Osteoblast (primary cell): Measurements from ENCODE around the gene ATL2. TPM values are rescaled to one million over a fixed set of nuclear protein-coding genes. Genes with fewer than 3 reads are reported as not detected.

Experiments
- DNase-seq: peaks from one replicate; pipeline ENCODE4 v3.0.0; 2011; ENCODE audit warnings: low spot score, mixed read lengths; ENCODE audit not compliant: insufficient read length; ENCODE audit errors: missing footprints
- H2AFZ ChIP-seq: 2 replicates; pipeline ENCODE4 v1.6.0; 2011; ENCODE audit warnings: mild to moderate bottlenecking, low read length
- H3K27ac ChIP-seq: 2 replicates; pipeline ENCODE4 v1.5.1; 2011; ENCODE audit warnings: mild to moderate bottlenecking, low read depth, low read length, moderate library complexity
- H3K27me3 ChIP-seq: 2 replicates; pipeline ENCODE4 v1.6.0; 2012; ENCODE audit warnings: mild to moderate bottlenecking, control low read depth, inconsistent platforms, low read length, moderate library complexity; ENCODE audit not compliant: insufficient read depth
- H3K36me3 ChIP-seq: 2 replicates; pipeline ENCODE4 v1.5.1; 2011; ENCODE audit warnings: mild to moderate bottlenecking, low read length, control low read depth, moderate library complexity; ENCODE audit not compliant: insufficient read depth
- H3K4me1 ChIP-seq: 2 replicates; pipeline ENCODE4 v1.5.1; 2011; ENCODE audit warnings: mild to moderate bottlenecking, low read length, control low read depth, moderate library complexity; ENCODE audit not compliant: insufficient read depth
- H3K4me2 ChIP-seq: 2 replicates; pipeline ENCODE4 v1.6.0; 2011; ENCODE audit warnings: mild to moderate bottlenecking, low read length; ENCODE audit not compliant: insufficient read depth
- H3K4me3 ChIP-seq: fragments of 200-600 bp; sonication (generic); 3 replicates; pipeline ENCODE4 v1.5.1; 2012; ENCODE audit warnings: mild to moderate bottlenecking, low read length, inconsistent platforms; ENCODE audit not compliant: insufficient read depth
- H3K79me2 ChIP-seq: 2 replicates; pipeline ENCODE4 v1.6.0; 2012; ENCODE audit warnings: mild to moderate bottlenecking, low read length, control low read depth, inconsistent platforms; ENCODE audit not compliant: insufficient read depth
- H3K9me3 ChIP-seq: 2 replicates; pipeline ENCODE4 v1.5.1; 2011; ENCODE audit warnings: low read depth, low read length, control low read depth
- H4K20me1 ChIP-seq: 2 replicates; pipeline ENCODE4 v1.6.0; 2012; ENCODE audit warnings: mild to moderate bottlenecking, low read length, control low read depth; ENCODE audit not compliant: insufficient read depth
- CTCF ChIP-seq: IDR thresholded peaks from 2 replicates; pipeline ENCODE4 v1.5.1; 2011; ENCODE audit warnings: mild to moderate bottlenecking, low read depth, low read length, moderate library complexity; ENCODE audit errors: extremely low read depth
- total RNA-seq: library from RNA; depleted of rRNA; stranded (reverse); fragments of >200 nt; gene quantifications from 2 replicates; pipeline ENCODE4 v1.2.3, GENCODE V29; 2012

The ATL2 gene
- total RNA-seq, 1 donor, result 64.4 TPM

- no peak for DNase-seq
- H3K9me3 ChIP-seq, result no peaks in the 10 kb centered on the region
- no peak for TF ChIP-seq CTCF
- no peak overlapping the region for H3K4me2 ChIP-seq
- no peaks in the 10 kb centered on the region for H4K20me1 ChIP-seq
- no peaks in the 10 kb centered on the region for H3K36me3 ChIP-seq
- no peaks in the 10 kb centered on the region for H3K79me2 ChIP-seq
- no peak overlapping the region for H2AFZ ChIP-seq
- H3K27me3 ChIP-seq, result peaks cover 3% of the 10 kb centered on the region
- no peak overlapping the region for H3K27ac ChIP-seq
- no peak overlapping the region for H3K4me3 ChIP-seq
- H3K4me1 ChIP-seq, result no peaks in the 10 kb centered on the region
Measured at GRCh38 chr2:38248255-38248654, 128.8 kb downstream of the ATL2 start.

- H4K20me1 ChIP-seq, result no peaks in the 10 kb centered on the region
- no peak overlapping the region for H3K27ac ChIP-seq
- H2AFZ ChIP-seq, result no peak overlapping the region
- no peaks in the 10 kb centered on the region for H3K4me1 ChIP-seq
- no peaks in the 10 kb centered on the region for H3K36me3 ChIP-seq
- no peaks in the 10 kb centered on the region for H3K79me2 ChIP-seq
- H3K4me3 ChIP-seq, result no peak overlapping the region
- no peak for TF ChIP-seq CTCF
- H3K27me3 ChIP-seq, result peaks cover 5% of the 10 kb centered on the region
- no peak for DNase-seq
- no peaks in the 10 kb centered on the region for H3K9me3 ChIP-seq
- H3K4me2 ChIP-seq, result no peak overlapping the region
Measured at GRCh38 chr2:38246105-38246504, 131.0 kb downstream of the ATL2 start.

DNA sequence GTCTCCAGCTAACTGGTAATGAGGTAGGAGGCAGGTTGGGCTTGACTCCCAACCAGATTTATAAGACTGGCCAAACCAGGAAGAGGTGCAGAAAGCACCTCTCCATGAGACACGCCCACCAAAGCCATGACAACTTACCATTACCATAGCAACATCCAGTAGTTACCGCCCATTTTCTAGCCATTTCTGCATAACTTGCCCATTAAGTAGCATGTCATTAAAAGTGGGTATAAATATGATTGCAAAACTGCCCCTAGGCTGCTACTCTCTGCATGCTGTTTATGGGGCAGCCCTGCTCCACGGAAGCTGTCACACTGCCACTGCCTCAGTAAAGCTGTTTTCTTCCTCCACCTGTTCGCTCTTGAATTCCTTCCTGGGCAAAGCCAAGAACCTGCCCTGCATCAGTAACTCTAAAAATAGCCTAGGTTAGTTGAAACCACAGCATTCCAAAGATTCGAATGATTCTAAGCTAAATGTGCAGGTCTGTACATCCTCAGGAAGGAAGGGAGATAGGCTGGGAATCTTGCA is 131.9 kb downstream of the ATL2 start:
- H3K27me3 ChIP-seq, result peaks cover 2% of the 10 kb centered on the region
- H3K4me1 ChIP-seq, result no peaks in the 10 kb centered on the region
- H2AFZ ChIP-seq, result no peak overlapping the region
- TF ChIP-seq CTCF, result no peak
- H3K36me3 ChIP-seq, result no peaks in the 10 kb centered on the region
- H3K4me2 ChIP-seq, result no peak overlapping the region
- no peaks in the 10 kb centered on the region for H4K20me1 ChIP-seq
- H3K79me2 ChIP-seq, result no peaks in the 10 kb centered on the region
- DNase-seq, result no peak
- H3K9me3 ChIP-seq, result no peaks in the 10 kb centered on the region
- H3K27ac ChIP-seq, result no peak overlapping the region
- H3K4me3 ChIP-seq, result no peak overlapping the region

DNA sequence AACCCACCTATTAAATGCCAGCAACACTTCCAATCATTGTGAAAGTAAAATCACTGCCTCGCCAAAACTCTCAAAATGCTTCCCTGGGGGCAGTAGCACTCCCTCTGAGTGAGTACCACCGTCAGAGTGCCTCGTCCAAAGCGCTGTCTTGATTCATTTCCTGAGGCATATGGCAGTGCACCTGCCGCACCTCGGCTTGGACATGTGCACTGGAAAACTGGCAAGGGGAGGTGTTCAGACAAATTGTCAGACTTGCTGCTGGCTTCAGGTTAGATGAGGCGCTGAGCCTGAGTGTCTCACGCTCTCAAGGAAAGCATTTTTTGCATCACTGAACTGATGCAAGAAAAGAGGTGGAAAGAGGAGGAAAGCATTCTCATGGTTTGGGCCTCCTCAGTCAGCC is 132.8 kb downstream of the ATL2 start:
- no peak overlapping the region for H3K4me2 ChIP-seq
- no peak for TF ChIP-seq CTCF
- H3K4me1 ChIP-seq, result no peaks in the 10 kb centered on the region
- H3K79me2 ChIP-seq, result no peaks in the 10 kb centered on the region
- H3K27ac ChIP-seq, result no peak overlapping the region
- H3K36me3 ChIP-seq, result no peaks in the 10 kb centered on the region
- H4K20me1 ChIP-seq, result no peaks in the 10 kb centered on the region
- DNase-seq, result no peak
- H3K27me3 ChIP-seq, result peaks cover 2% of the 10 kb centered on the region
- H3K4me3 ChIP-seq, result no peak overlapping the region
- H2AFZ ChIP-seq, result no peak overlapping the region
- no peaks in the 10 kb centered on the region for H3K9me3 ChIP-seq

Other genes with a start within 250 kb of the ATL2 start
- 46.0 and 53.9 TPM in 2 replicates for gene HNRNPLL, start 225.7 kb upstream of the ATL2 start, total RNA-seq